ENCODE measurements around the gene ZMYND8. TPM values are rescaled to one million over a fixed set of nuclear protein-coding genes. Genes with fewer than 3 reads are reported as not detected.
A peak's percentile ranks its signal among the peaks of the same experiment; 100 is the strongest.

Gene ZMYND8
- total and polyA plus RNA-seq, 3 donors from 2014 or later = 30.4 to 102 (median 87.2) TPM

GRCh38 chr20:47325242-47325641 is 31.3 kb downstream of the ZMYND8 start:
- DNase-seq = no peak
- no peak overlapping the region for H3K27ac ChIP-seq
- no peak overlapping the region for H3K4me3 ChIP-seq
- no peaks in the 10 kb centered on the region for H3K36me3 ChIP-seq (ENCODE audit: low read depth, missing control alignments)
- WGBS, 2 donors = 93 to 96% methylated on average over 6 of the region's 6 CpGs
- no peak for TF ChIP-seq POLR2A (IDR thresholded peaks at IDR 0.05)
- TF ChIP-seq CTCF (IDR thresholded peaks at IDR 0.05) = no peak
- H3K9me3 ChIP-seq = no peaks in the 10 kb centered on the region
- peaks cover 33% of the 10 kb centered on the region for H3K4me1 ChIP-seq
- intact Hi-C loops (cut with DNase I; ENCODE audit: low total_unique reads) = no loop called here
- H3K27me3 ChIP-seq = no peaks in the 10 kb centered on the region

GRCh38 chr20:47320990-47321805 is 35.3 kb downstream of the ZMYND8 start:
- DNase-seq = no peak
- H3K4me3 ChIP-seq = no peak overlapping the region
- H3K27ac ChIP-seq = peak overlapping the region; percentile 91 to 94
- TF ChIP-seq CTCF (IDR thresholded peaks at IDR 0.05) (no peak), POLR2A (IDR thresholded peaks at IDR 0.05) (no peak)
- peaks cover 44% of the 10 kb centered on the region for H3K4me1 ChIP-seq
- no peaks in the 10 kb centered on the region for H3K27me3 ChIP-seq
- H3K36me3 ChIP-seq (ENCODE audit: low read depth, missing control alignments) = no peaks in the 10 kb centered on the region
- intact Hi-C loops (cut with DNase I; ENCODE audit: low total_unique reads) = no loop called here
- H3K9me3 ChIP-seq = no peaks in the 10 kb centered on the region
- WGBS, 2 donors = 76 to 80% methylated on average over 7 of the region's 7 CpGs

GRCh38 chr20:47319517-47320252 is 36.8 kb downstream of the ZMYND8 start:
- no peak overlapping the region for H3K4me3 ChIP-seq
- 32 to 35% methylated on average over 17 of the region's 17 CpGs for WGBS, 2 donors
- TF ChIP-seq CTCF (IDR thresholded peaks at IDR 0.05) (no peak), POLR2A (IDR thresholded peaks at IDR 0.05) (no peak)
- H3K9me3 ChIP-seq = no peaks in the 10 kb centered on the region
- DNase-seq = no peak
- no peaks in the 10 kb centered on the region for H3K27me3 ChIP-seq
- peak overlapping the region; percentile 91 to 94 for H3K27ac ChIP-seq
- peaks cover 58% of the 10 kb centered on the region for H3K4me1 ChIP-seq
- intact Hi-C loops (cut with DNase I; ENCODE audit: low total_unique reads) = loop anchor here (5.0 kb wide), 2 partner anchors 38 to 42 kb away; partner anchors contain the start of gene ZMYND8
- no peaks in the 10 kb centered on the region for H3K36me3 ChIP-seq (ENCODE audit: low read depth, missing control alignments)

- peak; percentile 85 for DNase-seq
- Histone ChIP-seq H3K27me3 (no peaks in the 10 kb centered on the region), H3K4me3 (no peak overlapping the region), H3K36me3 (ENCODE audit: low read depth, missing control alignments) (no peaks in the 10 kb centered on the region), H3K27ac (peak overlapping the region; percentile 91 to 94), H3K4me1 (peaks cover 58% of the 10 kb centered on the region), H3K9me3 (no peaks in the 10 kb centered on the region)
- TF ChIP-seq CTCF (IDR thresholded peaks at IDR 0.05) (no peak), POLR2A (IDR thresholded peaks at IDR 0.05) (peak; percentile 28)
- WGBS, 2 donors = 21 to 32% methylated on average over 28 of the region's 28 CpGs
- intact Hi-C loops (cut with DNase I; ENCODE audit: low total_unique reads) = loop anchor here (5.0 kb wide), 2 partner anchors 38 to 42 kb away; partner anchors contain the start of gene ZMYND8
Observed at GRCh38 chr20:47318586-47319516, 37.6 kb downstream of the ZMYND8 start.

All from testis (tissue), 3 donors.